Esophagus muscularis mucosa (tissue), 3 donors: ENCODE measurements around the gene FAM124B.

Experiments
- POLR2A ChIP-seq: fragments of 450-650 bp; IDR thresholded peaks from one replicate; pipeline ENCODE4 v1.6.1; 2017; ENCODE audit warnings: antibody characterized with exemption, moderate library complexity, mild to moderate bottlenecking, low read depth
- POLR2AphosphoS5 ChIP-seq, 2 donors: sonication (generic); formaldehyde crosslinking; IDR thresholded peaks; one replicate each; pipeline ENCODE4 v1.6.1; 2017; ENCODE audit warnings: antibody characterized with exemption in 2 of 2
- TF ChIP-seq, protein P1 (sequence below), 3 experiments: fragments of 200-600 bp in 2 of 3; fragments of 450-650 bp in 1 of 3; sonication (generic) in 2 of 3; IDR thresholded peaks; one replicate each; pipeline ENCODE4 v1.5.1; 2017 to 2019; ENCODE audit warnings: antibody characterized with exemption in 3 of 3, mild to moderate bottlenecking in 2 of 3, moderate library complexity in 1 of 3

- TF ChIP-seq, protein P1, sequence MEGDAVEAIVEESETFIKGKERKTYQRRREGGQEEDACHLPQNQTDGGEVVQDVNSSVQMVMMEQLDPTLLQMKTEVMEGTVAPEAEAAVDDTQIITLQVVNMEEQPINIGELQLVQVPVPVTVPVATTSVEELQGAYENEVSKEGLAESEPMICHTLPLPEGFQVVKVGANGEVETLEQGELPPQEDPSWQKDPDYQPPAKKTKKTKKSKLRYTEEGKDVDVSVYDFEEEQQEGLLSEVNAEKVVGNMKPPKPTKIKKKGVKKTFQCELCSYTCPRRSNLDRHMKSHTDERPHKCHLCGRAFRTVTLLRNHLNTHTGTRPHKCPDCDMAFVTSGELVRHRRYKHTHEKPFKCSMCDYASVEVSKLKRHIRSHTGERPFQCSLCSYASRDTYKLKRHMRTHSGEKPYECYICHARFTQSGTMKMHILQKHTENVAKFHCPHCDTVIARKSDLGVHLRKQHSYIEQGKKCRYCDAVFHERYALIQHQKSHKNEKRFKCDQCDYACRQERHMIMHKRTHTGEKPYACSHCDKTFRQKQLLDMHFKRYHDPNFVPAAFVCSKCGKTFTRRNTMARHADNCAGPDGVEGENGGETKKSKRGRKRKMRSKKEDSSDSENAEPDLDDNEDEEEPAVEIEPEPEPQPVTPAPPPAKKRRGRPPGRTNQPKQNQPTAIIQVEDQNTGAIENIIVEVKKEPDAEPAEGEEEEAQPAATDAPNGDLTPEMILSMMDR (IDR thresholded peaks at IDR 0.05), result no peak
- TF ChIP-seq POLR2AphosphoS5 (IDR thresholded peaks at IDR 0.05) (no peak), POLR2A (no peak)
Measured at GRCh38 chr2:224365331-224365730, 36.6 kb downstream of the FAM124B start.
